Measurements from ENCODE around the gene ROBO2. TPM values are rescaled to one million over a fixed set of nuclear protein-coding genes. Genes with fewer than 3 reads are reported as not detected.

The ROBO2 gene
- polyA plus RNA-seq, 2 of the 4 experiments (the other 2 are of a cell fraction): 0.04 TPM; not detected in 1

DNA sequence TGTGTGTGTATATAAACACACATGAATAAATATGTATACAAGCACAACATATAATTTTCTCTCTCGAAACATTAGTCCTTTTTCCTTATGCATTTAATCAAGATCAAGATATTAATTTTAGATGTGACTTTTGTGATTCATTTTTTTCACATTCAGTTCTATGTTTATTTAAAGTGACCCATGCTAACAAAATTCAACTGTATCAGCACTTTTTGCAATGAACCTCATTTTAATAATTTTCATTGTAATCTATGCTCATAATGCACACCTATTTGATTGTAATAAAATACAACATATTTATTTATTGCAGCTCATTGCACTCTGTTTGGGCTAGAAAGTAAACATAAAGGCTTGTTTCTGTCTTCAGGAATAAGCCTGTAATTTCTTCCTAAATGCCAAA lies 586.3 kb downstream of the ROBO2 start:
- POLR2A ChIA-PET: no interaction called here
- DNase-seq (ENCODE audit: low read depth in 1 of 2, low spot score in 1 of 2) (no peak), FAIRE-seq (no peak), ATAC-seq (no peak)
- CTCF ChIA-PET: no interaction called here
- TF ChIP-seq MAFK (IDR thresholded peaks at IDR 0.05; ENCODE audit: partially characterized antibody): peak; percentile 73
- TF ChIP-seq, protein P1, sequence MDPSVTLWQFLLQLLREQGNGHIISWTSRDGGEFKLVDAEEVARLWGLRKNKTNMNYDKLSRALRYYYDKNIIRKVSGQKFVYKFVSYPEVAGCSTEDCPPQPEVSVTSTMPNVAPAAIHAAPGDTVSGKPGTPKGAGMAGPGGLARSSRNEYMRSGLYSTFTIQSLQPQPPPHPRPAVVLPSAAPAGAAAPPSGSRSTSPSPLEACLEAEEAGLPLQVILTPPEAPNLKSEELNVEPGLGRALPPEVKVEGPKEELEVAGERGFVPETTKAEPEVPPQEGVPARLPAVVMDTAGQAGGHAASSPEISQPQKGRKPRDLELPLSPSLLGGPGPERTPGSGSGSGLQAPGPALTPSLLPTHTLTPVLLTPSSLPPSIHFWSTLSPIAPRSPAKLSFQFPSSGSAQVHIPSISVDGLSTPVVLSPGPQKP (IDR thresholded peaks at IDR 0.05; ENCODE audit: low read depth, low read length): no peak
- no peak overlapping the region for H3K27ac ChIP-seq
- no peaks in the 10 kb centered on the region for H3K9me3 ChIP-seq
- no peak overlapping the region for H3K4me2 ChIP-seq
- no peak overlapping the region for H3K4me3 ChIP-seq
- H3K4me1 ChIP-seq: no peaks in the 10 kb centered on the region
- 11% methylated on average over 1 of the region's 1 CpG for WGBS (ENCODE audit: missing lambda C conversion rate)

DNA sequence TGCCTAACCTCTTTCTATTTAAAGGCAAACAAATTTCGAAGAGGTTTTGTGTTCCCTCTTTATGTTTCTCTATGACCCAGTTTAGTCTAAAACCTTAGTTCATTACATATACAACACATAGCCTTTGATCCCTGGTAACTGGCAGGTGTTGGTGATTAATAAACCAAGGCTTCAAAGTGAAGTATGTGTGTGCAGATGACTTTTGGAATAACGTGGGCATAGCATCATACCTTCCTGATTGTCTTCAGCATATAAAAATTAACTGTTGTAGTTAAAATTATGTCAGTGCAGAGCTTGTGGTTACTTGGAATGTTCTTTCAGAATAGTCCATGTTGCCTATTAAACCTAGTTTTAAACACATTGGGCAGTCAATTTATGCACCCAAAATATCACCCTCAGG lies 608.3 kb downstream of the ROBO2 start:
- Histone ChIP-seq H3K4me1 (no peaks in the 10 kb centered on the region), H3K27ac (no peak overlapping the region), H3K9me3 (no peaks in the 10 kb centered on the region), H3K4me3 (no peak overlapping the region), H3K4me2 (no peak overlapping the region)
- DNase-seq (ENCODE audit: low read depth in 1 of 2, low spot score in 1 of 2) (no peak), ATAC-seq (no peak), FAIRE-seq (no peak)
- CTCF ChIA-PET: no interaction called here
- POLR2A ChIA-PET: no interaction called here
- WGBS (ENCODE audit: missing lambda C conversion rate): 5% methylated on average over 2 of the region's 2 CpGs
- TF ChIP-seq BHLHE40 (IDR thresholded peaks at IDR 0.05; ENCODE audit: low read depth, low read length) (no peak), FOSL2 (IDR thresholded peaks at IDR 0.05) (no peak), FOSL2 (CRISPR knock-in tag; IDR thresholded peaks at IDR 0.05) (no peak), ESRRA (IDR thresholded peaks at IDR 0.05; ENCODE audit: borderline replicate concordance, low read length) (no peak), NR3C1 (IDR thresholded peaks at IDR 0.05) (no peak), ZNF302 (CRISPR knock-in tag; IDR thresholded peaks at IDR 0.05) (no peak), EHF (CRISPR knock-in tag; IDR thresholded peaks at IDR 0.05) (no peak), RCOR1 (IDR thresholded peaks at IDR 0.05; ENCODE audit: low read depth, low read length) (no peak), NFE2L2 (conservative IDR thresholded peaks at IDR 0.05; ENCODE audit: low read length) (no peak), TP53 (CRISPR knock-in tag; IDR thresholded peaks at IDR 0.05) (no peak), MAFK (IDR thresholded peaks at IDR 0.05; ENCODE audit: partially characterized antibody) (no peak), TFCP2L1 (CRISPR knock-in tag; IDR thresholded peaks at IDR 0.05) (no peak), CHD4 (IDR thresholded peaks at IDR 0.05; ENCODE audit: borderline replicate concordance) (no peak), HDAC2 (IDR thresholded peaks at IDR 0.05) (no peak), EP300 (IDR thresholded peaks at IDR 0.05) (no peak), KDM1A (IDR thresholded peaks at IDR 0.05; ENCODE audit: low read depth) (no peak)
- TF ChIP-seq, protein P2, sequence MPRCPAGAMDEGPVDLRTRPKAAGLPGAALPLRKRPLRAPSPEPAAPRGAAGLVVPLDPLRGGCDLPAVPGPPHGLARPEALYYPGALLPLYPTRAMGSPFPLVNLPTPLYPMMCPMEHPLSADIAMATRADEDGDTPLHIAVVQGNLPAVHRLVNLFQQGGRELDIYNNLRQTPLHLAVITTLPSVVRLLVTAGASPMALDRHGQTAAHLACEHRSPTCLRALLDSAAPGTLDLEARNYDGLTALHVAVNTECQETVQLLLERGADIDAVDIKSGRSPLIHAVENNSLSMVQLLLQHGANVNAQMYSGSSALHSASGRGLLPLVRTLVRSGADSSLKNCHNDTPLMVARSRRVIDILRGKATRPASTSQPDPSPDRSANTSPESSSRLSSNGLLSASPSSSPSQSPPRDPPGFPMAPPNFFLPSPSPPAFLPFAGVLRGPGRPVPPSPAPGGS (IDR thresholded peaks at IDR 0.05): no peak
- TF ChIP-seq, protein P1 (IDR thresholded peaks at IDR 0.05; ENCODE audit: low read depth, low read length): no peak
- TF ChIP-seq, protein P3, sequence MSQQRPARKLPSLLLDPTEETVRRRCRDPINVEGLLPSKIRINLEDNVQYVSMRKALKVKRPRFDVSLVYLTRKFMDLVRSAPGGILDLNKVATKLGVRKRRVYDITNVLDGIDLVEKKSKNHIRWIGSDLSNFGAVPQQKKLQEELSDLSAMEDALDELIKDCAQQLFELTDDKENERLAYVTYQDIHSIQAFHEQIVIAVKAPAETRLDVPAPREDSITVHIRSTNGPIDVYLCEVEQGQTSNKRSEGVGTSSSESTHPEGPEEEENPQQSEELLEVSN (IDR thresholded peaks at IDR 0.05; ENCODE audit: borderline replicate concordance, low read depth): no peak
- TF ChIP-seq, protein P4, sequence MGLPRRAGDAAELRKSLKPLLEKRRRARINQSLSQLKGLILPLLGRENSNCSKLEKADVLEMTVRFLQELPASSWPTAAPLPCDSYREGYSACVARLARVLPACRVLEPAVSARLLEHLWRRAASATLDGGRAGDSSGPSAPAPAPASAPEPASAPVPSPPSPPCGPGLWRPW (IDR thresholded peaks at IDR 0.05): no peak

DNA sequence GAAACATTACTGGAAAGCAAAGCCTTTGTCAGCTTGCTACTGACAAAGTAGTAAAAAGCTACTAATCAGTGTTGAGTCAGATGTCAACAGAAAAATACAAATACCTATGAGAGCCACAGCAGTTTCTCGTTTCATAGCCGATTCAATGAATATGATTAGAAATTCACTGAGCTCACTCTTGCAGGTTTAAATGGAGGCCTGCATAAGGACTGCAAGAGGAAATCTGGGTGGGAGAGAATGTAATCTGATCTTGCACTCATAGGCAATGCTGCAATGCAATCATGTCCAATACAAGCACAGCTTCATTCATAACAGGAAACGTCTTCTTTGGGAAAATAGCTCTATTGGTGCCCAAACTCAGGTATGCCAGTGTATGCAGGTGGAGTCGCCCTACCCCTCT lies 608.8 kb downstream of the ROBO2 start:
- H3K4me3 ChIP-seq: no peak overlapping the region
- no peak overlapping the region for H3K4me2 ChIP-seq
- 5% methylated on average over 4 of the region's 4 CpGs for WGBS (ENCODE audit: missing lambda C conversion rate)
- no peak overlapping the region for H3K27ac ChIP-seq
- POLR2A ChIA-PET: no interaction called here
- no peaks in the 10 kb centered on the region for H3K9me3 ChIP-seq
- CTCF ChIA-PET: no interaction called here
- FAIRE-seq: no peak
- no peaks in the 10 kb centered on the region for H3K4me1 ChIP-seq
- no peak for DNase-seq (ENCODE audit: low read depth in 1 of 2, low spot score in 1 of 2)
- ATAC-seq: no peak
- TF ChIP-seq PHF8 (IDR thresholded peaks at IDR 0.05; ENCODE audit: borderline replicate concordance, low read depth) (no peak), ZC3H11A (IDR thresholded peaks at IDR 0.05) (no peak), SMC3 (IDR thresholded peaks at IDR 0.05) (no peak), ZSCAN20 (CRISPR knock-in tag; IDR thresholded peaks at IDR 0.05) (no peak), EP300 (IDR thresholded peaks at IDR 0.05) (no peak), KDM1A (IDR thresholded peaks at IDR 0.05; ENCODE audit: low read depth) (no peak), RFX5 (IDR thresholded peaks at IDR 0.05) (no peak), CBX8 (IDR thresholded peaks at IDR 0.05) (no peak), NR3C1 (IDR thresholded peaks at IDR 0.05) (no peak), RCOR1 (IDR thresholded peaks at IDR 0.05; ENCODE audit: low read depth, low read length) (no peak)
- TF ChIP-seq, protein P2 (IDR thresholded peaks at IDR 0.05): no peak
- TF ChIP-seq, protein P5, sequence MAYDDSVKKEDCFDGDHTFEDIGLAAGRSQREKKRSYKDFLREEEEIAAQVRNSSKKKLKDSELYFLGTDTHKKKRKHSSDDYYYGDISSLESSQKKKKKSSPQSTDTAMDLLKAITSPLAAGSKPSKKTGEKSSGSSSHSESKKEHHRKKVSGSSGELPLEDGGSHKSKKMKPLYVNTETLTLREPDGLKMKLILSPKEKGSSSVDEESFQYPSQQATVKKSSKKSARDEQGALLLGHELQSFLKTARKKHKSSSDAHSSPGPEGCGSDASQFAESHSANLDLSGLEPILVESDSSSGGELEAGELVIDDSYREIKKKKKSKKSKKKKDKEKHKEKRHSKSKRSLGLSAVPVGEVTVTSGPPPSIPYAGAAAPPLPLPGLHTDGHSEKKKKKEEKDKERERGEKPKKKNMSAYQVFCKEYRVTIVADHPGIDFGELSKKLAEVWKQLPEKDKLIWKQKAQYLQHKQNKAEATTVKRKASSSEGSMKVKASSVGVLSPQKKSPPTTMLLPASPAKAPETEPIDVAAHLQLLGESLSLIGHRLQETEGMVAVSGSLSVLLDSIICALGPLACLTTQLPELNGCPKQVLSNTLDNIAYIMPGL (CRISPR knock-in tag; IDR thresholded peaks at IDR 0.05; ENCODE audit: borderline replicate concordance): no peak
- TF ChIP-seq, protein P3 (IDR thresholded peaks at IDR 0.05; ENCODE audit: borderline replicate concordance, low read depth): no peak
